C4-2B (cell line): ENCODE results near the gene CDK14.

Experiments used
- ZFX ChIP-seq: fragments of 450-650 bp; IDR thresholded peaks from 2 replicates; pipeline ENCODE4 v1.6.1; 2017
- TF ChIP-seq, protein P1 (sequence below): fragments of 450-650 bp; conservative IDR thresholded peaks from 2 replicates; pipeline ENCODE4 v1.5.1; 2017; ENCODE audit warnings: mild to moderate bottlenecking

DNA sequence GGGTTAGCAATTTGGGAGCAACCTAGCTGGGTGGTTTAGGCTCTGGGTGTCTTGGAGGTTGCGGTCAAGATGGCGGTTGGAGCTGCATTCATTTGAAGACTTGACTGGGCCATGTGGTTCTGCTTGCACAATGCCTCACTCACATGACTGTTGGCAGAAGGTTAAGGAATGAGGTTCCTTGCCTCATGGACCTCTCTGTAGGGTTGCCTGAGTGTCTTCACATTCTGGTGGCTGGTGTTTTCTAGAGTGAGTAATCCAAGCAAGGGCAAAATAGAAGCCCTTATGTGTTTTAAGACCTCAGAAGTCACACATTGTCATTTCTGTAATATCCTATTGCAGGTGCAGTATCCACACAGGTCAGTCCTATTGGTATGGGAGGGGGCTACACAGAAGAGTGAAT, 52.0 kb downstream of the CDK14 start:
- TF ChIP-seq, protein P1, sequence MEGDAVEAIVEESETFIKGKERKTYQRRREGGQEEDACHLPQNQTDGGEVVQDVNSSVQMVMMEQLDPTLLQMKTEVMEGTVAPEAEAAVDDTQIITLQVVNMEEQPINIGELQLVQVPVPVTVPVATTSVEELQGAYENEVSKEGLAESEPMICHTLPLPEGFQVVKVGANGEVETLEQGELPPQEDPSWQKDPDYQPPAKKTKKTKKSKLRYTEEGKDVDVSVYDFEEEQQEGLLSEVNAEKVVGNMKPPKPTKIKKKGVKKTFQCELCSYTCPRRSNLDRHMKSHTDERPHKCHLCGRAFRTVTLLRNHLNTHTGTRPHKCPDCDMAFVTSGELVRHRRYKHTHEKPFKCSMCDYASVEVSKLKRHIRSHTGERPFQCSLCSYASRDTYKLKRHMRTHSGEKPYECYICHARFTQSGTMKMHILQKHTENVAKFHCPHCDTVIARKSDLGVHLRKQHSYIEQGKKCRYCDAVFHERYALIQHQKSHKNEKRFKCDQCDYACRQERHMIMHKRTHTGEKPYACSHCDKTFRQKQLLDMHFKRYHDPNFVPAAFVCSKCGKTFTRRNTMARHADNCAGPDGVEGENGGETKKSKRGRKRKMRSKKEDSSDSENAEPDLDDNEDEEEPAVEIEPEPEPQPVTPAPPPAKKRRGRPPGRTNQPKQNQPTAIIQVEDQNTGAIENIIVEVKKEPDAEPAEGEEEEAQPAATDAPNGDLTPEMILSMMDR: no peak
- TF ChIP-seq ZFX: no peak
